Gastroesophageal sphincter (tissue), 3 donors: ENCODE data around the gene SYT1.

Experiments used
- EP300 ChIP-seq: sonication (generic); formaldehyde crosslinking; IDR thresholded peaks from one replicate; pipeline ENCODE4 v1.6.1; 2017; ENCODE audit warnings: antibody characterized with exemption, mild to moderate bottlenecking
- POLR2A ChIP-seq, 2 donors: fragments of 450-650 bp; IDR thresholded peaks; one replicate each; pipeline ENCODE4 v1.6.1; 2017; ENCODE audit warnings: antibody characterized with exemption in 2 of 2, mild to moderate bottlenecking in 2 of 2, moderate library complexity in 1 of 2
- POLR2AphosphoS5 ChIP-seq: sonication (generic); formaldehyde crosslinking; IDR thresholded peaks from one replicate; pipeline ENCODE4 v1.6.1; 2017; ENCODE audit warnings: antibody characterized with exemption
- TF ChIP-seq, protein P1 (sequence below), 4 experiments: fragments of 200-600 bp in 2 of 4; fragments of 450-650 bp in 2 of 4; sonication (generic) in 1 of 4; IDR thresholded peaks; one replicate each; pipeline ENCODE4 v1.5.1; 2017 to 2019; ENCODE audit warnings: antibody characterized with exemption in 4 of 4, mild to moderate bottlenecking in 2 of 4, moderate library complexity in 2 of 4

- TF ChIP-seq, protein P1, sequence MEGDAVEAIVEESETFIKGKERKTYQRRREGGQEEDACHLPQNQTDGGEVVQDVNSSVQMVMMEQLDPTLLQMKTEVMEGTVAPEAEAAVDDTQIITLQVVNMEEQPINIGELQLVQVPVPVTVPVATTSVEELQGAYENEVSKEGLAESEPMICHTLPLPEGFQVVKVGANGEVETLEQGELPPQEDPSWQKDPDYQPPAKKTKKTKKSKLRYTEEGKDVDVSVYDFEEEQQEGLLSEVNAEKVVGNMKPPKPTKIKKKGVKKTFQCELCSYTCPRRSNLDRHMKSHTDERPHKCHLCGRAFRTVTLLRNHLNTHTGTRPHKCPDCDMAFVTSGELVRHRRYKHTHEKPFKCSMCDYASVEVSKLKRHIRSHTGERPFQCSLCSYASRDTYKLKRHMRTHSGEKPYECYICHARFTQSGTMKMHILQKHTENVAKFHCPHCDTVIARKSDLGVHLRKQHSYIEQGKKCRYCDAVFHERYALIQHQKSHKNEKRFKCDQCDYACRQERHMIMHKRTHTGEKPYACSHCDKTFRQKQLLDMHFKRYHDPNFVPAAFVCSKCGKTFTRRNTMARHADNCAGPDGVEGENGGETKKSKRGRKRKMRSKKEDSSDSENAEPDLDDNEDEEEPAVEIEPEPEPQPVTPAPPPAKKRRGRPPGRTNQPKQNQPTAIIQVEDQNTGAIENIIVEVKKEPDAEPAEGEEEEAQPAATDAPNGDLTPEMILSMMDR (IDR thresholded peaks at IDR 0.05), result no peak
- TF ChIP-seq POLR2A (IDR thresholded peaks at IDR 0.05) (no peak), EP300 (no peak), POLR2AphosphoS5 (no peak)
Measured at GRCh38 chr12:79381248-79382208, 517.0 kb downstream of the SYT1 start.
